Endothelial cell (in vitro differentiated cells): ENCODE data around the gene AADACL3. TPM values are rescaled to one million over a fixed set of nuclear protein-coding genes. Genes with fewer than 3 reads are reported as not detected.

Experiments
- DNase-seq: peaks from one replicate; pipeline ENCODE4 v3.0.0; 2021; ENCODE audit warnings: low spot score
- H3K27ac Mint-ChIP-seq: one replicate; pipeline ENCODE4 v1.8.0; 2021; ENCODE audit warnings: mixed read lengths, inconsistent platforms; ENCODE audit not compliant: unreplicated experiment
- H3K27me3 Mint-ChIP-seq: one replicate; pipeline ENCODE4 v1.8.0; 2021; ENCODE audit warnings: mild to moderate bottlenecking, moderate library complexity, mixed read lengths, inconsistent platforms; ENCODE audit not compliant: unreplicated experiment
- H3K36me3 Mint-ChIP-seq: one replicate; pipeline ENCODE4 v1.8.0; 2021; ENCODE audit warnings: mild to moderate bottlenecking, low read depth, mixed read lengths, inconsistent platforms; ENCODE audit not compliant: unreplicated experiment
- H3K4me1 Mint-ChIP-seq: one replicate; pipeline ENCODE4 v1.8.0; 2021; ENCODE audit warnings: mild to moderate bottlenecking, mixed read lengths, inconsistent platforms; ENCODE audit not compliant: unreplicated experiment
- H3K4me3 Mint-ChIP-seq: one replicate; pipeline ENCODE4 v1.8.0; 2021; ENCODE audit warnings: mild to moderate bottlenecking, mixed read lengths, inconsistent platforms; ENCODE audit not compliant: unreplicated experiment
- H3K9me3 Mint-ChIP-seq: one replicate; pipeline ENCODE4 v1.8.0; 2021; ENCODE audit warnings: mixed read lengths, inconsistent platforms; ENCODE audit not compliant: unreplicated experiment
- CTCF ChIP-seq: fragments of 200-600 bp; sonication (generic); IDR thresholded peaks from one replicate; pipeline ENCODE4 v1.5.0; 2021; ENCODE audit warnings: antibody characterized with exemption; ENCODE audit not compliant: unreplicated experiment
- total RNA-seq: library from RNA; stranded (reverse); fragmentation: NEBNext Ultra II Directional; extraction: Animal tissue kit (Norgen Biotek cat#: 25700); gene quantifications from one replicate; pipeline ENCODE4 v1.2.1, GENCODE V29; 2021; ENCODE audit not compliant: unreplicated experiment

AADACL3 gene
- total RNA-seq, 1 donor from 2014 or later: not detected

GRCh38 chr1:12734651-12735050 is 18.7 kb downstream of the AADACL3 start:
- peaks cover 6% of the 10 kb centered on the region for H3K9me3 Mint-ChIP-seq
- H3K4me1 Mint-ChIP-seq: no peaks in the 10 kb centered on the region

GRCh38 chr1:12738934-12739333 is 23.0 kb downstream of the AADACL3 start:
- Mint-ChIP-seq H3K4me1 (no peaks in the 10 kb centered on the region), H3K4me3 (no peak overlapping the region), H3K27me3 (peaks cover 2% of the 10 kb centered on the region), H3K27ac (no peak overlapping the region), H3K36me3 (no peaks in the 10 kb centered on the region), H3K9me3 (no peaks in the 10 kb centered on the region)
- no peak for TF ChIP-seq CTCF
- no peak for DNase-seq

More at GRCh38 chr1:12734651-12735050, 18.7 kb downstream of the AADACL3 start:
- DNase-seq: no peak
- no peak for TF ChIP-seq CTCF
- H3K36me3 Mint-ChIP-seq: no peaks in the 10 kb centered on the region
- peaks cover 3% of the 10 kb centered on the region for H3K27me3 Mint-ChIP-seq
- H3K4me3 Mint-ChIP-seq: no peak overlapping the region
- no peak overlapping the region for H3K27ac Mint-ChIP-seq

DNA sequence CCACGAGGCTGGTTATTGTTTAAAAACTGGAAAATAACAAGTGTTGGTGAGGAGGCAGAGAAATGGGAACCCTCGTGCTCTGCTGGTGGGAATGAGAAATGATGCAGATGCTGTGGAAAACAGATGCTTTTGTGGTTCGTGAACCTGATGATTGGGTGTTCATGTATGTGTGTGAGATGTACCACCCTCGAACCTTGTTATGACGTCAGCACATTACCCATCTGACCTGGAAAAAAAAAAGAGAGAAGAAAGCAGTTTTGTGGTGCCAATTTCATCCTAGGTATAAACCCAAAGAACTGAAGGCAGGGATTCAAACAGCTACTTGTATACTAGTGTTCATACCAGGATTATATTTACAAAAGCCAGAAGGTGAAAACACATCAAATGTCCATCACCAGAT is 23.7 kb downstream of the AADACL3 start:
- Mint-ChIP-seq H3K27me3 (peaks cover 2% of the 10 kb centered on the region), H3K4me3 (no peak overlapping the region), H3K27ac (no peak overlapping the region), H3K9me3 (no peaks in the 10 kb centered on the region), H3K36me3 (no peaks in the 10 kb centered on the region), H3K4me1 (no peaks in the 10 kb centered on the region)
- no peak for TF ChIP-seq CTCF
- no peak for DNase-seq

DNA sequence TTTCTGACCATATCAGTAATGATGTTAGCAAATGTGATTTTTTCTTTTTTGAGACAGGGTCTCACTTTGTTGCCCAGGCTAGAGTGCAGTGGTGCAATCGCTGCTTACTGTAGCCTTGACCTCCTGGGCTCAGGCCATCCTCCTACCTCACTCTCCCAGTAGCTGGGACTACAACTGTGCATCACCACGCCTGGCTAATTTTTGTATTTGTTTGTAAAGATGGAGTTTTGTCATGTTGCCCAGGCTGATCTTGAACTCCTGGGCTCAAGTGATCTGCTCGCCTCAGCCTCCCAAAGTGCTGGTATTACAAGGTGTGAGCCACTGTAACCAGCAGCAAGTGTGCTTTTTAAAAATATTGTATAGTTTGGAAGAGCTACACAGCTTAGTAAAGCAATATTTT is 26.0 kb downstream of the AADACL3 start:
- DNase-seq: no peak
- H3K27me3 Mint-ChIP-seq: peaks cover 2% of the 10 kb centered on the region
- no peak overlapping the region for H3K27ac Mint-ChIP-seq
- H3K4me3 Mint-ChIP-seq: no peak overlapping the region
- no peak for TF ChIP-seq CTCF
- no peaks in the 10 kb centered on the region for H3K4me1 Mint-ChIP-seq
- H3K9me3 Mint-ChIP-seq: no peaks in the 10 kb centered on the region
- H3K36me3 Mint-ChIP-seq: no peaks in the 10 kb centered on the region

- no peak for TF ChIP-seq CTCF
- no peak overlapping the region for H3K27ac Mint-ChIP-seq
- H3K4me1 Mint-ChIP-seq: no peaks in the 10 kb centered on the region
- no peaks in the 10 kb centered on the region for H3K9me3 Mint-ChIP-seq
- DNase-seq: no peak
- no peak overlapping the region for H3K4me3 Mint-ChIP-seq
- H3K36me3 Mint-ChIP-seq: no peaks in the 10 kb centered on the region
- peaks cover 2% of the 10 kb centered on the region for H3K27me3 Mint-ChIP-seq
These were observed 29.4 kb downstream of the AADACL3 start for GRCh38 chr1:12745126-12745991.
